Nephron progenitor cell (in vitro differentiated cells): ENCODE results near the gene RAB27A.
"Not testable (repeated sequence)": the region's sequence is repeated elsewhere in the genome, so short reads cannot be mapped to it uniquely, and the experiment has no call there.

Source experiments
- DNase-seq: peaks from one replicate; pipeline ENCODE4 v3.0.0; 2021
- H3K27ac Mint-ChIP-seq: 2 replicates; pipeline ENCODE4 v1.8.0; 2021; ENCODE audit warnings: mild to moderate bottlenecking, moderate library complexity, mixed read lengths
- H3K27me3 Mint-ChIP-seq: 2 replicates; pipeline ENCODE4 v1.8.0; 2021; ENCODE audit warnings: mild to moderate bottlenecking, low read depth, mixed read lengths; ENCODE audit not compliant: poor library complexity
- H3K36me3 Mint-ChIP-seq: 2 replicates; pipeline ENCODE4 v1.8.0; 2021; ENCODE audit warnings: low read depth, mixed read lengths
- H3K4me1 Mint-ChIP-seq: 2 replicates; pipeline ENCODE4 v1.8.0; 2021; ENCODE audit warnings: mixed read lengths
- H3K4me3 Mint-ChIP-seq: 2 replicates; pipeline ENCODE4 v1.8.0; 2021; ENCODE audit warnings: mild to moderate bottlenecking, moderate library complexity, mixed read lengths
- H3K9me3 Mint-ChIP-seq: 2 replicates; pipeline ENCODE4 v1.8.0; 2021; ENCODE audit warnings: mild to moderate bottlenecking, moderate library complexity, mixed read lengths
- CTCF ChIP-seq: fragments of 200-600 bp; sonication (generic); IDR thresholded peaks from 2 replicates; pipeline ENCODE4 v1.5.0; 2021; ENCODE audit warnings: antibody characterized with exemption

RAB27A gene

GRCh38 chr15:55255714-55256113 is 33.9 kb downstream of the RAB27A start:
- Mint-ChIP-seq H3K27me3 (peaks cover 3% of the 10 kb centered on the region), H3K27ac (peak overlapping the region; percentile 34), H3K4me3 (peak overlapping the region; percentile 37), H3K9me3 (peaks cover 9% of the 10 kb centered on the region), H3K4me1 (peaks cover 48% of the 10 kb centered on the region), H3K36me3 (peaks cover 5% of the 10 kb centered on the region)
- DNase-seq, result no peak
- TF ChIP-seq CTCF, result no peak

DNA sequence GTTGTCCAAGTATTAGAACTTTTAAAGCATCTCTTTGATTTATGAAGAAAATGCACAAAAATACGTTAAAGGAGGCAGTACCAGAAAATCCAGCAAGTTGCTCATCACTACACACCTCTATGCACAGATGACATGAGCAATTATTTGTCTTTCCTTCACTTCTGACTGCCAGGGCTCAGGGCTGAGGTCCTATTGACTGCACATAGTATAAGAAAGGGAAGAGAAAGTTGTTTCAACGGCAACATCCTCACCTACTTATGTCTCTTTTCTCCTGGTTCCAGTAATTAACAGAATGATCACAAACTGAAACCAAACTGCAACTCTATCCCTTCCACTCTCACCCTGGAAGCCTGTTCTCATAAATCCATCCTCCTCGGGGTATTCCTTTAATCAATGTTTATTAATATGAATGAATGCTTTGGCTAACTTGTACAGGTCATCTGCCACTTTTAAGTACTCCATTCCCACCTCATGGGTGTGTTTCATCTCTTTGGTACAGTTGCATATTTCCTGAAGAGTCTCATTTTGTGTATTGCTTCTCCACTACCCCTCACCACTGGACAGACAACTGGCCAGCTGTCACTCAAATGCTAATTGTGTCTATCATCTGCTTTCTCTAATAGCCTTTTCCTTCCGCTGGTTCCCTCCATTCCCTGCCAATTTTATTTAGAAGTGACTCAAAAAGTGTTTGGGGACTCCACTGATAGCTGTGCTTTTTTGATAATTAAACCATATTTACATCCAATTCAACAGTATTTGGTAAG is 34.5 kb downstream of the RAB27A start:
- no peak for TF ChIP-seq CTCF
- Mint-ChIP-seq H3K9me3 (peaks cover 9% of the 10 kb centered on the region), H3K4me1 (peaks cover 48% of the 10 kb centered on the region), H3K36me3 (peaks cover 5% of the 10 kb centered on the region), H3K27me3 (no peaks in the 10 kb centered on the region), H3K4me3 (no peak overlapping the region), H3K27ac (peak overlapping the region; percentile 34)
- no peak for DNase-seq

DNA sequence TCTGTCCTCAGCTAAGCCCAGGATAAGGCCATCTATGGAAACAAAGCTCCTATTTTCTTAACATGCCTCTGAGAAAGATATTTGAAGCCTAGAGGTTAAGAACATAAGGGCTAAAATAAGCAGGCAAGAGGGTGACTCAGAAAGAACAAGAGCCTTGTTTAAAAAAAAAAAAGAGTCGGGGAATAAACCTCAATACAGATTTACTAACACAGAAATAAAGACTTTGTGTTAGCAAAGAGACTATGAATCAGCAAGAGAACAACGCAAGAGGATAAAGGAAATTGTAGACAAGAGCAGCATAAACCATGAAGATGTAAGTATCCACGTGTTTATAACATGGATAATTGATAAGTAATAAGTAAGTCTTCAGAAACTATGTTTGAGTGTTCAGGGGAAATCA is 36.0 kb downstream of the RAB27A start:
- no peaks in the 10 kb centered on the region for H3K27me3 Mint-ChIP-seq
- peaks cover 45% of the 10 kb centered on the region for H3K4me1 Mint-ChIP-seq
- no peak for TF ChIP-seq CTCF
- no peak overlapping the region for H3K27ac Mint-ChIP-seq
- peaks cover 9% of the 10 kb centered on the region for H3K9me3 Mint-ChIP-seq
- H3K36me3 Mint-ChIP-seq, result peaks cover 5% of the 10 kb centered on the region
- DNase-seq, result no peak
- H3K4me3 Mint-ChIP-seq, result no peak overlapping the region

DNA sequence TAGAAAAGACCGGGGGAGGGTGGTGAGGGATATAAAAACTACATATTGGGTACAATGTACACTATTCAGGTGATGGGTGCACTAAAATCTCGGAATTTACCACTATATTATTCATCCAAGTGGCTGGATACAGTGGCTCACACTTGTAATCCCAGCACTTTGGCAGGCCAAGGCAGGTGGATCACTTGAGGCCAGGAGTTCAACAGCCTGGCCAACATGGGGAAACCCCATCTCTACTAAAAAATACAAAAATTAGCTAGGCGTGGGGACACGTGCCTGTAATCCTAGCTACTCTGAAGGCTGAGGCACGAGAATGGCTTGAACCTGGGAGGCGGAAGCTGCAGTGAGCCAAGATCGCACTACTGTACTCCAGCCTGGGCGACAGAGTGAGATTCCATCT is 37.4 kb downstream of the RAB27A start:
- H3K4me1 Mint-ChIP-seq, result peaks cover 33% of the 10 kb centered on the region
- H3K9me3 Mint-ChIP-seq, H3K4me3 Mint-ChIP-seq, H3K36me3 Mint-ChIP-seq, H3K27ac Mint-ChIP-seq, DNase-seq, H3K27me3 Mint-ChIP-seq: not testable (repeated sequence)

GRCh38 chr15:55250941-55251340 is 38.7 kb downstream of the RAB27A start:
- Mint-ChIP-seq H3K4me1 (peaks cover 20% of the 10 kb centered on the region), H3K36me3 (no peaks in the 10 kb centered on the region), H3K27ac (peak overlapping the region; percentile 26), H3K4me3 (no peak overlapping the region), H3K9me3 (no peaks in the 10 kb centered on the region), H3K27me3 (peaks cover 7% of the 10 kb centered on the region)
- no peak for DNase-seq
- TF ChIP-seq CTCF, result no peak

DNA sequence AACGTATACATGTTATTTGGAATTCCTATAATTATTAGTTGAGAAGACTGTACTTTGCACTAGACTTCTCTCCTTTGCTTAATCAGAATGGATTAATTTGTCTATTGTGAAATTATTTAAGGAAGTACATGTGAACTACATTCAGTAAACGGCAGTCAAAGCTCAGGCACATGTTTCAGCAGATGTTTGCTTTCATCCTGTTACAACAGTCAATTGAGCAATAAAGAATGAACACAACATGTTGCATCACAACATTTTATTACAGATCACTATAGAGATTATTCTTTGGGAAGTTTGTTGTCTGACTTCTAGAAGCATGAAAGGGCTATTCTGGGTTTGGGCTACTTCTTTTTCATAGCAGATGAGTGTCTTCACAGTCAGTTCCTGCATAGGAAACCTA is 39.2 kb downstream of the RAB27A start:
- no peaks in the 10 kb centered on the region for H3K9me3 Mint-ChIP-seq
- TF ChIP-seq CTCF, result no peak
- DNase-seq, result no peak
- peaks cover 7% of the 10 kb centered on the region for H3K27me3 Mint-ChIP-seq
- H3K4me1 Mint-ChIP-seq, result peaks cover 14% of the 10 kb centered on the region
- H3K4me3 Mint-ChIP-seq, result no peak overlapping the region
- no peaks in the 10 kb centered on the region for H3K36me3 Mint-ChIP-seq
- no peak overlapping the region for H3K27ac Mint-ChIP-seq

- H3K36me3 Mint-ChIP-seq, DNase-seq, H3K27me3 Mint-ChIP-seq, H3K4me3 Mint-ChIP-seq, H3K4me1 Mint-ChIP-seq, H3K27ac Mint-ChIP-seq, H3K9me3 Mint-ChIP-seq: not testable (repeated sequence)
Measured at GRCh38 chr15:55249885-55250284, 39.7 kb downstream of the RAB27A start.
